ENCODE results near the gene AFDN.

AFDN gene

DNA sequence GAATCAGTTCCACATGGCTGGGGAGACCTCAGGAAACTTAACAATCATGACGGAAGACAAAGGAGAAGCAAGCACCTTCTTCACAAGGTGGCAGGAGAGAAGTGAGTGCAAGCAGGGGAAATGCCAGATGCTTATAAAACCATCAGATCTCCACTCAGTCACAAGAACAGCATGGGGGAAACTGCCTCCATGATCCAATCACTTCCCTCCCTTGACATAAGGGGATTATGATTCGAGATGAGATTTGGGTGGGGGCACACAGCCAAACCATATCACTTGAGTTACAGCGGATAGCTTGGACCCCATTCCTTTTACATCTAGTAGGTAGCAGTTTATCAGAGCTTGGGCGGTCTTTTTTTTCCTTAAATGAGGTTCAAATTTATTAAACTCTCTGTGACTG, 19.1 kb downstream of the AFDN start:
- no peak for DNase-seq

DNA sequence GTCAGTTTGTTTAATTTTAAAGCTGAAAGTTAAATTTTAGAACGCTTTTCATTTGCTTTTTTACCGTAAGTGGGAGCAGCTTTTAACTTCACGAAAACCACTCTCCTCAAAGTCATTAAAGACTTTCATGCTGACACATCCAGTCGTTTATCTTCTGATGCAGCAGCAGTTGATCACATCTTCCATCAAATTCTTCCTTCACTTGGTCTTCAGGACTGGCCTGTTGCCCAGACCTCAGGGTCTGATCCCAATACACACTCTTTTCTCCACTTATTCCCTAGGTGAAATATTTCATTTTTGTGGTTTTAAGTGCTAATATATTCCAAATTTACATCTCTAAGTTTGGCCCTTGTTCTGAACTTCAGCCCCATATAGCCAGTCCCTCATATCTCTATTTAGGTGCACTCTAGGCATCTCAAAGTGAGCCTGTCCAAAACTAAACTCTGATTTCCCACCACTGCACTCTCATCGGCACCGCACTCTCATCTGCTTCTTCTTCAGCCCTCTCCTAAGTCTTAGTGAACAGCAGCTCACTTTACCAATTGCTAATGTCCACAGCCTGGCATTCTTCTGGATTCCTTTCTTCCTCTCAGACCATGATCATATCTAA, 20.4 kb downstream of the AFDN start:
- DNase-seq = no peak

DNA sequence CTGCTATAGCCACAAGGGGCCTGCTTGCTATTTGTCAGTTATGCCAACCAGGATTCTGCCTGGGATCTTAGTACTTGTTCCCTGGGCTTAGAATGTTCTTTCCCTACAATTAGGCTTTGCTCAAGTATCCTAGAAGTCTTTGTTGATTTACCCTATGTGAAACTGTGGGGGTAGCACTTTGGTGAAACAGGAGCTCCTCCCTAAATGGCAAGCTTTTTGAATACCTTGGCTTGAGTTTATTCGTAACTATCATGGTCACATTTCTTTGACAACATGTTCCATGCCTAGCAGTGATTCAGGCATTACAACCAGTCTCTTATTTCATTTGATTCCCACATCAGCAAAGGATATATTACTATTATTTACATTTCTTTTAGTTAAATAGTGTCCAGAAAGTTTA, 21.2 kb downstream of the AFDN start:
- no peak for DNase-seq

DNA sequence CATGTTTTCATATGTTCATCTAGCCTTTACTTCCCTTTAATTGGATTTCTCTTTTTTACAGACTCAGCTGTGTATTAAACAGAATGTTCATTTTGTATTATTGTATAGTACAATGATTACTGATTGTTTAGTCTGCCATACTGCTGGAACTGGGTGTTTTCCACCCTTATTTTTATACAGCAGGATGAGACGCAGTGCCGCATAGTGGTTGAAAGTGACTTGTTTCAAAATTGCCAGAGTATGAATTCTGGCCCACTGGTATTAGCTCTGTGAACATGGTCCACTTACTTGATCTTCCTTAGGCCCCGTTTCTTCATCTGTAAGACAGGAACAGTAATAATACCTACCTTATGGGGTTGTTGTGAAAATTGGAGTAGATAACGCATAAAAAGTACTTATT, 22.1 kb downstream of the AFDN start:
- no peak for DNase-seq

DNA sequence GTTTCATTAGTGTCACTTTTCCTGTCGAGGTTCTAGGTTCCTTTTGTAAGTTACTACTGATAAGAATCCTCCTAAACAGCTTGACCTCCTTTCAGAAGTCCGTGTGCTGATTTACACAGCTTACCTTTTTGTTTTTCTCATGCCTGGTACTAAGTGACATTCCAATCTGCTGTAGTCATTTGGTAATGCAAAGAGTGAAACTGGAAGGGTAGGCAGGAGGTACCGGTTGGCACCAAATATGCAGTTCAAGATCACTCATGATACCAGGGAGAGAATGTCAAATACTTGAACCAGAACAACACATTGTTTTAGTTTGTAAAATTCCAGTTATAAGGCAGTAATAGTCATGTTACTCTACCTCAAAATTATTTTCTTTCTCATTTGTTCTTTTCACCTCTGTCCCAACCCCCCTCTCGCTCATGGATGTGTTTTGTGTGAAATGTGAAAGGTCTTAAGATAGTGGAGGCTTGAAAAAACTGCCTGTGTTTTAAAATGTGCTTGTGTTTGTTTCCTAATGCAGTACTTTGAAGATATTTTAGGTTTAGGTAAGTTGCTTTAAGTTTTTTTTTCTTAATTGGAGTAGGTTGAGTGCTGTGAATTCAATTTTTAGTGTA, 23.2 kb downstream of the AFDN start:
- DNase-seq = no peak

DNA sequence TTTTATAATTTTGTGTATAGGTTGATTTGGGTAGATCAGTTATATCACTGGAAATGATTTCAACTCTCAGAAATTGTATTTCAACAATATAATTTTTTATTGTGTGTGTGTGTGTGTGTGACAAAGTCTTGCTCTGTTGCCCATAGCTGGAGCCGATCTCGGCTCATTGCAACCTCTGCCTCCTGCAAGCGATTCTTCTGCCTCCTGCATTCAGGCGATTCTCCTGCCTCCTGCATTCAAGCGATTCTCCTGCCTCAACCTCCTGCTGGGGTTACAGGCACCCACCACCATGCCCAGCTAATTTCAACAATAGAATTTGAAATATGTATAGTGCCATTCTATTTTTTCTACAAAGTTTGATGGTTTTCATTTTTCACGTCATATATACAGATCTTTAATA, 24.1 kb downstream of the AFDN start:
- DNase-seq = no peak

DNA sequence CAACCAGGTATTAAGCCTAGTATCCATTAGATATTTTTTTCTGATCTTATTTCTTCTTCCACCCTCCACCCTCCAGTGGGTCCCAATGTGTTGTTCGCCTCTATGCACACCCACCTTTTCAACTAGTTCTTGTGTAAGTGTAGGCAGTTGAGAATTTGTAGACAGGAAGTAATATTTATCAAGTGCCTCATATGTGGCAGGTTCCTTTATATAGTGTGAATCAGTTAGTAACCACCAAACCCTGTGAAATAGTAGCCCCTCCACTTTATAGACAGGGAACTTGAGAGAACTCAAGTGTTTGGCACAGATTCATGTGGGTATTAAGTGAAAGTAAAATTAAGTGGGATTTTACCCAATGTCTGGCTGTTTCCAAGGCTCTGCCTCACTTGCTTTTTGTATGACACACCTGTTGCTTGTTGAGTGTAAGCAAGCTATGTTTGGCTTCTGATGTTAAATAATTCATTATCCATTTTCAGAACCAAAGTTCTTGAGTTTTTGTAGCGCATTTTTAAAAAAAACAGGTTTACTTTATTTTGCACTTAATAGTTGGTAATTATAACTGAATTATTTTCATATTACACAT, 24.8 kb downstream of the AFDN start:
- no peak for DNase-seq

DNA sequence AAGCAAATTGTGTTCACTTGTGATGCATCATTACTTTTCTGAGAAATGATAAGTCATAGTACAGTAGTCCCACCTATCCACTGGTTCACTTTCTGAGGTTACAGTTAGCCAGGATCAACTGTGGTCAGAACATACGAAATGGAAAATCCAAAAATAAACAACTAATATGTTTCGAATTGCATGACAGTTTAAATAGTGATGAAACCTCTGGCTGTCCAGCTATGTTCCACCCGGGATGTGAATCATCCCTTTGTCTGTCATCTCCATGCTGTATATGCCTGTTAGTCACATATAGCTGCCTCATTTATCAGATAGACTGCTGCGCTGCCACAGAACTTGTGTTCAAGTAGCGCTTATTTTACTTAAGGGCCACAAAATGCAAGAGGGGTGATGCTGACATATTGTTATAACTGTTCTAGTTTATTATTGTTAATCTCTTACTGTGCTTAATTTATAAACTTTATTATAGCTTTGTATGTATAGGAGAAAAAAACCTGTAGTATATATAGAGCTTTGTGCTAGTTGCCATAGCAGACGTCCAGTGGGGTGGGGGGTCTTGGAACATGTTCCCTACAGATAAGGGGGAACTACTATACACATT, 29.2 kb downstream of the AFDN start:
- peak; percentile 6 for DNase-seq

DNA sequence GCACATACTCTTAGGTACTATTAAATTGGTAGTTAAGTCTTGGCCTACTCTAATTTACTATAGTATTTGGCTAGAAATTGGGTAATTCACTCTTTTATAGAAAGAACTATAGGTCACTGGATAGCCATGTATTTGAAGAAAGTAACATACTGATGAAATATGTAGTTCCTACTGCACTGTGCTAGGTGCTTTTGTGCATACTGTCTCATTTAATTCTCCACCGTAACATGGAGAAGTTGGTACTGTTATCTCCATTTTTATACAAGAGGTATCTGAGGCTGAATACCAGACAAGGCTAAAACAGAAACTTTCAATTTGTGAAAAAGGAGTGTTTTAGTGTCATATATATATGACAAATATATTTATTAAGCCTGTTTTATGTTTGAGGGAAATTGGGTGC, 29.8 kb downstream of the AFDN start:
- DNase-seq = no peak

DNA sequence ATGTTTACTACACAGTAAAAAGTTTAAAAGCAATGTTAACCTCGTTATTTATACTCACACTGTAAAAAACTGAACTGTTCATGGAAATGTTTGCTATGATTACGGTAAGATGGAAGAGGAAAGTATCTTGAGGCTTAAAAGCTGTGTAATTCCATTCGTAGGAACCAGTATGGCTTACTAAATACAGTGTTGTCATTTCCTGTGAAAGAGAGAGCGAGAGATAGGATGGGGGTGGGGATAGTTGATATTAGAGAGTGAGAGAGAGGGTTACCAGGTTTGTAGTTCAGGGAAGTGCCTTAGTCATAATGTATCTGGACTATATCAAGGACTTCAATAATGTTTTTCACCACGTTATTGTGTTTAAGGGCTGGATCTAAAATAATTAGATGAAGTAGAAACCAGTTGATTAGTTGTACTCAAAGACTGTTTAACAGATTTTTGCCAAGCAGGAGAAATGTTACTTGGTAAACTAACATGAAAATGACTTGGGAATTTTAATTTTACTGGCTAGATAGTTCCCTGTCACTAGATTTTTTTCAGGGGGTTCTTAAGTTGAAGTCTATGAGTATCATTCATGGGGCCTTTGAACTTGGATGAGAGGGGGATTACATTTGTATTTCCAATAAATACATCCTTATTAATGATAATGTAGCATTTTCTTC, 30.4 kb downstream of the AFDN start:
- no peak for DNase-seq

DNA sequence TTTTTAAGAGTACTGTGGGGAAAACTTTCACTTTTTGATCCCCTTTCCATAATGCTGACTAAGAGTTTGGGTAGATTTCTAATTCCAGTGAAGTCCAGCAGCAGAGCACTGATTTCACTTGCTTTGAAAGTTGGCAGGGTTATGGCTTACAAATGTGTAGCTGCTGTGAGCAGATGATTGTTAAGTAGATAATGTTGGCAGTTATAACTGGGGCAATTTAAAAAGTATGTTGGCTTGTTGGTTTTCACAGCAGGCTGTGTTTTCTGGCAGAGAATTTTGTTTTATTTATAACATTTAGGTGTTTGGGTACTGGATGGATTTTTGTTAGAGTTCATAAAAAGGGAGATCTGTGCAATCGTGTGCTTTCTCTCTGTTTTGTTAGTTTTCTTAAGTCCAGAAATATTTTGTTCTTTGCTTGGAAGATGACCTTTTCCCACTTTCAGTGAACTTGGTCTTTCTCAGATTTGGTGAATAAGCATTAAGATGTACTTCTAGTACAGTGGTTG, 31.4 kb downstream of the AFDN start:
- DNase-seq = no peak

DNA sequence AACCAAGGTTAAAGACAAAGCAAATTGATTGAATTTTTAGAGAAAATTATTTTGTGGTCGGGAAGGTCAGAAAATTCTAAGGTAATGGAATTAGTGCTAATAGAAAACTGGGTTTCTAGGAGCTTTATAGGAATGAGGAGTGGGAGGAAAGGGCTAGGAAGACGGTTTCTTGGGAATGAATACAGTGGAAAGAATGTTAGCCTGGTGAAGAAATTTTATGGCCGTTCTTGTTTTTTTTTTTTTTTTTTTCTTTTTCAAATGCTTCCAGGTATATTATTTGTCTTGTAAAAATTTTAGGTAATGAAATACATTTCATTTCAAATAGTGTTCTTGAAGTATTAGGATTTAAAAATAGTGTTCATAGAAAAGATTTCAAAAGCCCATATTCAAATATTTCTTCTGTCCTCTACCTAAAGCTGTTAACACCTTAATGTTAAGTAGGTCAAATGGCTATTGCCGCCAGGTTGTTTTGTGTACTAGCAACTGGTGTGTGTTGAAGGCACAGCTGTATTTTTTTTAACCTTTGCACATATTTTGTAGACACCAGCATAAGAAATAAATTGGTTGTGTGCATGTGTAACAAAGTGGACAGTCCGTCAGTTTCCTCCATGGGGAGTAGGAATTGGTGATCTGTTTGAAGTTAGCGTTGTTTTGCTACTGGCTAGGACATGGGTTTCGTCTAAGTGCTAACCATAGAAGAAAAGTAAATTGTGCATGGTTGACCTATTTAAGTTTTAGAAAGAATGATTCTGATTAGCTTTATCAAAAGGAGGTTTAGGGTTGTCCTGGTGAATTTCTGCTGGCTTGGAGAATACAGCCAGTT, 32.3 kb downstream of the AFDN start:
- DNase-seq = no peak

DNA sequence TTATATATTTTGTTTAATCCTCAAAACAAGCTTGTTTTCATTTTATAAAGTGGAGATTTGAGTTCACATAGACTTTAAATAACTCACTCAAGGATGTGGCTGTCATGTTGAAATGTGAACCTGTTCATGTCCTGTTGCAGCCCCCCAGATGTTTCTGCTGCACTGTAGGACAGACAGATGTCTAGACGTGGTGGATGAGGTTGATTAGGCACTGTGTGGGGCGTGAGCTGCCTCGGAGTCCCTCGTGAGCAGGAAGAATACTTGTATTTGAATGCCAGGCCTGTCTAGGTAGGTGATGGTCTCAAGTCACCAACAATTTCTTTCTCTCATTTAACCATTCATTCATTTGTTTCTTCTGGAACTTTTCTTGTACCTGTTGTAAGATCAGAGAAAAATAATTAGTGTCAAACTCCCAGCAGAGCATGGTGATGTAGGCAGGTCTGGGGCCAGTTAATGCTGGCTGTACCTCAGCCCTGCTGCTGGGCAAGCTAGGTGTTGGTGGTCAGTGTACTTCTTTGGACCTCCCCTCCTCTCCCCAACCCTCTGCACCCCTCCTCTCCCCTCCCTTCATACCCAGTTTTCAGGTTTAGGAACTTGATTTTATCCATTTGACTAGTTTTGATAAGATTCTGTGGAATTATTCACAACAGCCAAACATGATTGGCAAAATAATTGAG, 34.0 kb downstream of the AFDN start:
- DNase-seq = no peak

DNA sequence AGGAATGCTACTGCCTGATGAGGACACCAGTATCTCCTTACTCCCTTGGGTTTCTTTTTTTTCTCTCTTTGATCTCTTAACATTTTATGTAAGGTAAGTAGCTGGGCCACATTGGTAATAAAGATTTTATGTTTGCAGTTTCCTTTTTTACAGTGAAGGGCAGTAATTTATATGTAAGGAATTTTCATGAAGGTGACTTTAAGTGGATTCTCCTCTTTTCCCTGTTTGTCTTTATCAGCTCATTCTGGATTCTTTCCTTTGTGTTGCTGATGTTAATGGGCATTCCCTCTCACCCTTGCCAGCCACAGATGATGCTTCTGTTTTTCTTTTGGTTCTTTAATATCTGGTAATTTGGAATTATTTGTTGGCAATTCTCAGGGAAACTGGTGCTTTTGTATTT, 34.7 kb downstream of the AFDN start:
- DNase-seq = no peak

DNA sequence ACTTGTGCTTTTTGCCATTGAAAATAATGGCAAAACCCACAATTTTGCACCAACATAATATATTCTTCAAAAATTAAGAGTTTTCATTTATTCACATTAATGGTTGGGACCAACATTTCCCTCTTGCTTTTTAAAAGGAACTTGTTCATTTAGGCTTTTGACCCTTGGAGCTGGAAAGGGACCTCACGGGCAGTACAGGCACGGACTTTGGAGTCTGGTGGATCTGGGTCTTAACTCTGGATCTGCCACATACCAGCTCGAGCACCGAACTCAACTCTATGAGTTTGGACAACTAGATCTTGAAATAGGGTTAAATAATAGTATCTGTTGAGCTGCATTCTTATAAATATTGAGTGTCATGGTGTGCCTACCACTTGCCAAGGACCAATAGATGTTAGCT, 37.2 kb downstream of the AFDN start:
- no peak for DNase-seq

DNA sequence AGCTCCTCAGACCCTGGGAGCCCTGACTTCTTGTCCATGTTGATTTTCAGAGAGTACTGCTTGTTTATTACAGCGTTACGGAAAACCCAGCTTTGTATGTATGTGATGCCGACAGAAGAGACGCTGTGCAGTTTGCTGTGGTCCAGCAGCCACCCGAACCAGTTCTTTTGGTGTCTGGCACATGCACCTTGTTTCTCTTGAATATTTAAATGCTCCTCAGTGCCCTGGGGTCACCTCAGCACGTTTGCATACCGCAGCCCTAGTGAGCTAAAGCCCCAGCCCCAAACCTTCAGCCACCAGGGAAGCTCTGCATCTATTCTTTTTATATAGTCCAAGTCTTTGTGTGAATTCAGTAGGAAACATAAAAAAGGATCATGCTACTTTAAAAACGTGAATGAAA, 39.9 kb downstream of the AFDN start:
- DNase-seq = no peak

DNA sequence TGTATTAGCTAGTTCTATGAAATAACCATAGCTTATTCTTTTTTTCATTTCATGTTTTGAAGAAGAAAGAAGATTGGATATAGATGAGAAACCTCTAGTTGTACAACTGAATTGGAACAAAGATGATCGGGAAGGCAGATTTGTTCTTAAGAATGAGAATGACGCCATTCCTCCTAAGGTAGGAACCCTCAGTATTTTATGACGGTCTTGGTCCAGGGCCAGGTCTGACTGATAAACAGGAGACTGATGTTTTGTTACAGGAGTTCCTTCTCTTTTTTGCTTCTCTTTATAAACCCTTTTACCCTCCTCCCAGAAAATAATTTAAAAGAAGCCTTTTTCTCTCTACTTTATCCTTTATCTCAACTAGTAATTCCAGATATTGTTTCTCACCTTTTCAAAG, 43.6 kb downstream of the AFDN start:
- DNase-seq = no peak

DNA sequence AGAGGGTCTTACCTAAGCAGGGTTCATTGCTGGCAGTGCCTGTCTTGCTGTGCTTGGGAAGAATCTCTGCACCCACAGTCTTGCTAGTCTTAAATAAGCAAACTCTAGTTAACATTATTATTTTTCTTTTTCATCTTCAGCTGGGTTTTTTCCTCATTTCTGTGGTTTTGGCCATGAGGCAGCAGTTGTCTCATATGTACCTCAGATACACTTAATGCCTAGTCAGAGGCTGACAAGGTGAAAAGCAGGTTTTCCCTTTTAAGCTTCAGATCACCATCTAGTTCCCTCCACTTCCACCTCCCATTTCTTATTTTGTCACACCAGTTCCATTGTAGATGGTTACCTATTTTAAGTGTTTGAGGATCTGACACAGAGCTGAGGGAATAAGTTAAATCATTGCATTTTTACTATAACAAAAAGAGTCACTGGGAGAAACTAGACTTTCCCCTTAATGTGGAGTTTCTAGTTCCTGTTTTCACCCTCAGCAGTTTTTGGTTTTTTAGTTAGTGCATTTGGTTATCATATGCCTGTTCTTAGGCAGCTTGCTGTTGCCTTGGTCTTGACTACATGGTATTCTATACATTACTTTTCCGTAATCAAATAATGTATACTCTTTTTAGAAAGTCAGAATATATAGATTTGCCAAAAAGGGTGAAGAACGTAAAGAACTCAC, 46.0 kb downstream of the AFDN start:
- no peak for DNase-seq

DNA sequence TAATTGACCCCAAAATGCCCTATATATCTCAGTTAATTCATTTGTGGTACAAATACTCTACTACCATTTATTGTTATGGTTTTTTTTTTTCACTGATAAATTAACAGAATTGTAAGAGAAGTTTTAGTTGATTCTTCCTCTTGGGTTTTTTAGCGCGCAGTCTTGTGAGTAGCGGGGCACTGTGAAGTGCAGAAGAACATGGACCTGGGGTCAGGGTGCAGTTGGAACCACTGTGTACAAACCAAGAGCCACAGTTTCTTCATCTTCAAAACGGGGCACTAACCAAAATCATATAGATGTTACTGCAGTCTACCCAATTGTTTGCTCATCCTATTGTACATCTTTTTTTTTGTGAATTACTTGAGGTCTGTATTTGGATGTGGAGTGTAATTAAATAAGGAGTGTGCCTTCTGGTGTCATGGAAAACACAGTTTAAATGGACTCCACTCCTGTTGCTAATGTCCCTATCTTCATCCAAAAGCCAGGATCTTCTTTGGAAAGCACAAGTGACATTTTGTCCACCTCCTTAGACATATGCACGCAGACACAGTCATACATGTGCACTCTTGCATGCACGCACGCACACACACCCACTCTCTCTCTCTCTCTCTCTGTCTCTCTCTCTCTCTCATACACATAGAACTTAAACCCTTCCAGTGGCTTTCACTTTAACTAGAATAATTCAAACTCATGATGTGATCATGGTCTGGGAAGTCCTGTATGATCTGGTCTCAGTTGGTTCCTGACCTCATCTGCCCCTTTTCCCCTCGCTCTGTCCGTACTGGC, 51.5 kb downstream of the AFDN start:
- DNase-seq = no peak

DNA sequence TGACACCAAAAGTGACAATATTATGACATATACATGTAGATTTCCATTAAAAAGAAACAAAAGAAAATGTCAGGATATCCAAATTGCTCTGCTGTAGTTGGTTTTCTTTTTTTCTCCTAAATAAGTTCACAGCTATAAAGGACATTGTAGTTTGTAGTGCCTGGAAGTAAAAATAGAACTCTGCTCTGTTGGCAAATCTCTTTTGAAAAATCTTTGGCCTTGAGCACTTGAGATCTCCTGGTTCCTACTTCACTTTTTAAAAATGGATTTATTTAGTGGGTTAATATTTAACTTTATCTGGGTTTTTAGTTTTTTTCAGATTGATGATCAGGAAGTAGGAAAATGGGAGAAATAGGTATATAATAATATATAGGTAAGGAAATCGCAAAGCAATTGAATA, 52.9 kb downstream of the AFDN start:
- no peak for DNase-seq

DNA sequence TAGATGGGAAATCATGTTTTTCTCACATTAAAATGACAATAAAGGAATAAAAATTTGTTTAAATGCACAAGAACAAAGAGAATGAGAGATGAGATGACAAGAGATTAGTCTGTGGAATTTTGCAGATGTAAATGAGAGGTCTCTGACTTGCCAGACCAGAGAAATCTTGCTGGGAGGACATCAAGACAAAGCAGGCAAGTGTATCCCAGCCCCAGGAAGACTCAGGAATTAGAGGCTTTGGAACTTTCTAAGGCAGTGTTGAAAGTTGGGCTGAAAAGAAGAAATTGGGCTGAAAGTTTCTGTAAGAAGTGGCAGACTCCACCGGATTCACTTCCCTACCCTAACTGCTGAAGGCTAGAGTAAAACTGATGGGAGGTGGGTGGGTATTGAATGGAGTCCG, 54.6 kb downstream of the AFDN start:
- no peak for DNase-seq
